Erythroblast (primary cell): ENCODE data around the gene USP35.

Experiments used
- GATA1 ChIP-seq: IDR thresholded peaks from 2 replicates; pipeline ENCODE4 v1.6.1; 2011; ENCODE audit warnings: low read depth, mild to moderate bottlenecking, control low read depth, low read length, moderate library complexity
- POLR2A ChIP-seq: IDR thresholded peaks from 2 replicates; pipeline ENCODE4 v1.6.1; 2011; ENCODE audit warnings: mild to moderate bottlenecking, low read length

DNA sequence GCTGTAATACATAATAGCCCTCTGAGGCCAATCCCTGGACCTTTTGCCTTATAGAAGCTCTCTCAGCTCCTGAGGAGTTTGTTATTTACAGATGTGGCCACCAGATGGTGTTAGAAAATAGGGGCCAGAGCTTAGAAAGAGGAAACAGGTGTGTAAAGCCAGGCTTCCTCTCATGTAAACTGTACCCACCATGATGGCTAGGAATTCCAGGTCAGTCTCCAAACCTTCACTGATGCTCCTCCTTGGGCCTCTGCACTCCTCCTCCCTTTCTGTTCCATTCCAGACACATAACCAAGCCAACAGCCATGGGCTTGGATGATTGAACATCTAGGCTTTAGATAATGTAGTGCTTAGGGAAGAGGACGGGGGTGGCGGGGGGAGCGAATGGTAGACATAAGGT, 39.7 kb downstream of the USP35 start:
- TF ChIP-seq POLR2A (no peak), GATA1 (no peak)
